OCI-M2 (cell line): ENCODE measurements around the gene ADCY5.

Experiments used
- DNase-seq: peaks from one replicate; lab custom pipeline; 2025; ENCODE audit not compliant: unreplicated experiment; lab: John Stamatoyannopoulos, UW

Gene ADCY5

DNA sequence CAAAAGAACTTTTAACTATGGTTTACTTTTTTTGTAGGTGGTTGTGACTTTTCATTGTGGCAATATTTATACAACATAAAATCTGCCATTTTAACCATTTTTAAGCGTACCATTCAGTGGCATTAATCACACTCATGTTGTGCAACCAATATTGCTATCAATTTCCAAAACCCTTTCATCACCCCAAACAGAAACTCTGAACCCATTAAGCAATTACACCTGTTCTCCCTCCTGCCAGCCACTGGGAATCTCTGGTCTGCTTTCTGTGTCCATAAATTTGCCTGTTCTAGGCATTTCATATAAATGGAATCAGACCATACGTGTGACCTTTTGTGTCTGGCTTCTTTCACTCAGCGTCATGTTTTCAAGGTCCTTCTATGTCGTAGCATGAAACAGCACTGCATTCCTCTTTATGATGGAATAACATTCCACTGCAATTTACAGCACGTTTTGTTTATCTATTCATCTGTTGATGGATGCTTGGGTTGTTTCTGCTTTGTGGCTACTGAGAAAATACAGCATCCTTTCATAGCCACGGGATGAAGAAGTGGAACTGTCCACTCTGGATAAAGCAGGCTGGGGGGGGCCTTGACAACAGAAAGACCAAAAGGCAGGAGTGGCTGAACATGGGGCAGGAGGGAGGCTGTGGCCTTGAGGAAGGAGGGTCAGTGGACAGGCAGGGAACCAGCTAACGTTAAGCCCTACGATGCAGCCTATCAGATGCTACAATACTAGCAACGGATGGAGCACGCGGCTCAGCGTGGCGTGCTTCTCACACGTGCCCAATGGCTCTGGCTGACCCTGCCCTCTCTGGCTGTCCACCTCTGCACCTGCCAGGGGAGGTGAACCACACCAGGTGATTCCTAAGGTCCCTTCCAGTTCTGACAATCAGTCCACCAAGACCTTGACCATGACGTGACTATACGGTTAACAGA is 136.3 kb downstream of the ADCY5 start:
- no peak for DNase-seq

- DNase-seq, result no peak
Observed at GRCh38 chr3:123311201-123311600, 137.7 kb downstream of the ADCY5 start.

DNA sequence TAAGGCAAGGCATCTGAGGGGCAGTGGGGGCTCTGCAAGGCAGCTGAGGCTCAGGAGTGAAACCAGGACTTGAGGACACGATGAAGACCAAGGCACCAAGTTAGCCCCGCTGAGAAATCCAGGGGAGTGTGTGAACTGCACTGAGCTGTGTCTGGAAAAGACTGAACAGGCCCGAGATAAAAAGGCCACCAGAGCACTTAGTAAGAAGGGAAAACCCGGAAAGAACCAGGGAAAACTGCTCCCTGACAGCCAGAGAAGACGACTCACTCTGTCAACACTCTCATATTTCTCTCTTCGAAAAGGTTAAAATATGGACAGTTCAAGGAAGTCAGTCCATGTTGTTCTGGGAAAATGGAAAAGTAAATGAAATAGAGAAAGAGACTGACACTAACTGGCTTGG is 138.1 kb downstream of the ADCY5 start:
- no peak for DNase-seq

DNA sequence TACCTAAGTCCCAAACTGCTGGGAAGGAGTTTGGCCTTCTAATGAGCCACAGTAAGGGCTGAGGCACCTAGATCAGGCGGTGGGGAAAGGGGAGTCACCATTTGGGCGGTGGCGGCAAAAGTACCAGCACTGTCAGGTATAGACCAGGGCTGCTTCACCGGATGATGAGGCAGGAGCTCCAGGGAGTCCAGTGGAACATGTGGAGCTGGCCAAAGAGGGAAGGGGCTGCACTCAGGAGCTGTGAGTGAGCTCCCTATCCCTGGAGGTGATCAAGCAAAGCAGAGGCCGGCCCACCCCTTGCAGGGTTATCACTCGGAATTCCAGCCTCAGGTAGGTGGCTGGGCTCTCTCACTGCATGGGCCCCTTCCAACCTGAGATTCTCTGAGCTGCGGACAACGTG is 138.7 kb downstream of the ADCY5 start:
- DNase-seq, result no peak

DNA sequence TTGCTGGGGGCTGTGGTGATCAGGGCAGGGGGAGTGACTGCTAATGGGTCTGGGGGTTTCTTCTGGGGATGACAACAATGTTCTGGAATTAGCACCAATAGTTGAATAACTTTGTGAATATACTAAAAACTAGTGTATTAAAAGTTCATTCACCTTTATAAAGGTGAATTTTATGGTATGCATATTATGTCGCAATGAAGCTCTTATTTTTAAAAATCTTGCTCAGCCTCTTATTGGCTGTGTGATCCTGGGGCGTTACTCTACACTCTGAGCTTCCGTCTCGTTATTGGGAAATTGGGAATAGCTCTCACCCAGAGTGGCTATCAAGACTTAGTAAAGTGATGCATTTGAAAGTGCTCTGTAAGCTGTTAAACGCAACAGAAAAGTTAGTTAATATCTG is 141.8 kb downstream of the ADCY5 start:
- DNase-seq, result no peak

- no peak for DNase-seq
Observed at GRCh38 chr3:123305192-123305591, 143.7 kb downstream of the ADCY5 start.

DNA sequence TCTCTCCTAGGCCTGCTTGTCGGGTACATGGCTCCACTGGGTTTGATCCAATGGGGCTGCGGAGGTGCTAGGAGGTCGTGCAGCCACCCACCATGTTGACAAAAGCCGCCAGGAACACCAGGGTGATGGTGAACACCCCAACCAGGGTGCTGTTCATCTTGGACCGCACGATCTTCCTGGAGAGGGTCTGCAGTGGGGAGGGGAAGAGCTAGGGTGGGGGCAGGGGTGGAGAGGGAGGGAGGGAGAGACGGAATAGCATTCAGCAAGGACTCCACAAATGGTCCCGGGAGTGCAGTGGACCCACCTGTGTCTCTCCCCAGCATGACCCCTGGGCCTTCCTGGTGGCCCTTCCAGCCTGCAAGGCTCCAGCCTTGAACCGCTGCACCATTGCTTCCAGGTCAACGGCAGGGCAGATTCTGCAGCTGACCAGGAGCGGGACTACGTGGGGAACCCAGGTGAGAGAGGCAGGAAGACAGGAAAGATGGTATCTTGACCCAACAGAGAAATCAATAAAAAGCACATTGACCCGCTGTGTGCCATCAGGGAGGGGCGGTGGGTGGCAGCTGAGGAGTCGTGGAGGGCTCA is 144.8 kb downstream of the ADCY5 start:
- DNase-seq, result no peak

DNA sequence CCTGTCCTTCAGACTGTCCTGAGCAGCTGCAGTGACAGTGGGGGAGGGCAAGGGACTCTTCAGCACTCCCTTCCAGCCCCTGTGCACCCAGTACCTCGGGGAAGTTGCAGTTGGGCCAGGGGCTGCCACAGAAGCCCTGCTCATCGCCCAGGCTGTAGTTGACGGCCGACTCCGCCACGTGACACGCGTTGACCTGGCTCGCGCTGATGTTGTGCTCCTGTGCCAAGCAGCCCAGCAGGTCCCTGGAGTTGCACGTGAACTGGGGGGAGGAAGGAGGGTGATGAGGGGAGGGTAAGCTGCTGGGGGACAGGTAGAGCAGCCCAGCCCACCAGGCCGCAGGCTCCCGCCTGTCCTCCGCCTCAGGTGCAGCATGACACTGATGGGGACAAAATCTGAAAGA is 145.9 kb downstream of the ADCY5 start:
- no peak for DNase-seq

GRCh38 chr3:123301331-123302184 is 147.3 kb downstream of the ADCY5 start:
- no peak for DNase-seq

- no peak for DNase-seq
Observed at GRCh38 chr3:123300583-123300982, 148.3 kb downstream of the ADCY5 start.

- no peak for DNase-seq
Observed at GRCh38 chr3:123300056-123300455, 148.8 kb downstream of the ADCY5 start.

GRCh38 chr3:123299581-123299980 is 149.3 kb downstream of the ADCY5 start:
- DNase-seq, result no peak

DNA sequence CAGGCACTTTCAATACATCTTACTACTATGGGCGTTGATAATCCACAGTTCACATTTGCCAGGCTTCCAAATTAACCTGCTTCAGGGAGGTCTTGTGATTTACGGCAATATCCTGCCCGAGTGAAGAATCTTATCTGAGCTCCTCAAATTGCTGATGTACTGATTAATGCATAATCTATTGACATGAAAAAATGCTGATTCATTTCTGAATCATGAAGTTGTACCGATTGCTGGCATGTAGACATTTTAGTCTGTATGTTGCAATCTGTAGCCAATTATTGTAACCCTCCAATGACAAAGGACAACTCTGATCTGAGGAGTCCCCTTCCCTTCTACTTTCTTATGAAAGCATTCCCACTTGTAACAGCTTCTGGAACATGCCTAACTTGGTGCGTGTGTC is 150.0 kb downstream of the ADCY5 start:
- no peak for DNase-seq

GRCh38 chr3:123297627-123297899 is 151.3 kb downstream of the ADCY5 start:
- DNase-seq, result no peak

DNA sequence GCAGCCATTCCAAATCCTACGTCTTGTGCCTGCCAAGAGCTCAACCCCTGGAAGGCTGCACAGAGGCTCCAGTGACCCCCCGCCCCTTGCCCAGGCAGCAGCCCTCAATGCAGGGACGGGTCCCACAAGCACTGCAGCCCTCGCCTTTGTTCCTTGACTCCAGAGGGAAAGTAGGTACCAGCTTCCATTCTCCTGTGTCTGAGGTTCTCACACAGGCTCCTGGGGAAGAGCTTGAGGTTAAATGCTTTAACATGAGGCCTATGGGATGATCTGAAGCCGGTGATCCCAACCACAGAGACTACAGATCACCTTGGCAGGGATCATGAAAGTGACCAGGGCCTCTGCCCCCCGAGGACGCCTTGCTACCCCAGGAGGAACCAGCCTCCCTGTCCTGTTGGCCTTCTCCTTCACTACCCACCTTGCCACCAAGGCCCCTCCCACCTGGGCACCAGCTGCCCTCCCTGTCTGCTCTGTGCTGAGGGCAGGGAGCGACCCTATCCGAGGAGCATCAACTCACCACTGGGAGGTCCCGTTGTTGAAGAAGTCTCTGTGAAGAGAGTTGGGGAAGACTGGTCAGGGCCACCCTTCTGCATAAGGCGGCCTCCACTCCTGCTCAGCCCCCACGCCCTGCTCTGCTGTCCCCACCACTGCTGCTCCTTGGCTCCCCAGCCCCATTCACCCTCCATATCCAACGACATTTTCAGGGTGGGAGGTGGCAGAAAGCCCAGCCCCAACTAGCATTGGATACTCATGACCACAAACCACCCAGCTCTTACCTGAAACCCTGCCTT is 151.9 kb downstream of the ADCY5 start:
- no peak for DNase-seq

- DNase-seq, result no peak
Observed at GRCh38 chr3:123296261-123296660, 152.6 kb downstream of the ADCY5 start.

GRCh38 chr3:123295901-123296250 is 153.0 kb downstream of the ADCY5 start:
- no peak for DNase-seq

DNA sequence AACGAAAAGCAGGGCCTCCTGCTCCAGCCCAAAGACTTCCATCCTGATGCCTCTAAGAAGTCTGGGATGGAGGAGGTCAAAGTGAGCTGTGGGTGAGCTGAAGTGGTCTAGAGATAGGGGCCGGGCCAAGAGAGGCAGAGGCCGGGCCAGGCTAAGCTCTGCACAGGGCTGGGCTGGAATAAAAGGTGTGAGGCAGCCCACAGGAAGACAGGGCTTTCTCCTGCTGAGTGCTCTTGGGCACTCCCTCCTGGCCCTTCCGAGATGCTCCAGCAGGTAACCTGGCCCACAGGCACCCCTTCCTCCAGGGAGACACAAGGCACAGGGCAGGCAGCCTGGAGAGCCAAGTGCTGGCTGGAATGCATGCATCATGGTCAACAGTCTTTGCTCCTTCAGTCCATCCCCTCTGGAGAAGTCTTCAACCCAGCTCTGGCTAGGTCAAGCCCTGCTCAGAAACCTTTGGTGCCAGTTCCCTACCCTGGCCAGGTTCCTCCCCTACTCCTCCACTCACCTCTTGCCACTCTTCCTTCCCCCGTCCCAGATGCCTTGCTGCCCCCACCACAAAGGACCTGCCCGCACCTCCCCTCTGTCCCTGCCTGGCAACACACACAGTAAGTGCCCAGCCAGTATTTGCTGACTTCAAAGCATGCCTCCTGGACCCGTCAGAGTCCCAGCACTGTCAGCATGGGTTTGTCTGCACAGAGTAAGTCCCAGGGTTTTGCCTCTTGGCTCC is 153.6 kb downstream of the ADCY5 start:
- DNase-seq, result no peak

DNA sequence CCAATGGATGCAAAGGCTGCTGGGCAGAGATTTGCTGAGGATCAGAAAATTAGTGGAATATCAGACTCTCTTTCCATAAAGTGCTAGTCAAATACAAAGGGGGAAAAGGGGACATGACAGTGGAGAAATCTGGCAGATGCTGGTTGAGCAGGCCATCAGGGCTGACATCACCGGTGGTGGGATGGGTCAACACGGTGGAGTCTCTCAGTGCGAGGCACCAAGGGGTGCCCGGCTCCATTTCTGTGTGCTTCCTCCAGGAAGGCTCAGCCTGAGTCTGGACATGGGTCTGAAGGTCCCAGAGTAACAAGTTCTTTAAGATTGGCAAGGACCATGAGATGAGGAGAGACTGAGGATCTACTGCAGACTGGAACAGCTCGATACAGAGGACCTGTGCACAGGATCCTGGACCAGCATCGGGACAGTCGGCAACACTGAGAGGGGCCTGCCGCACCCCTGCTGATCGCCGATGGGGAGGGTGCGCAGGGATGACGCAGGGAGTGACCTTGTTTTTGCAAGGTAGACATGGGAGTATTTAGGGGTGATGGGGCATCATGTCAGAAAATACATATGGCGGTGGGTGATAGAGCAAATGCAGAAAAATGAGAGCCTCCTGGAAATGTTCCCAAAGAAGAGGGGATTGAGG is 154.5 kb downstream of the ADCY5 start:
- DNase-seq, result no peak
